HG03025 (cell line): Measurements from ENCODE around the gene MEIS2.

Experiments used
- ATAC-seq: cut with Tn5 transposase; IDR thresholded peaks from one replicate; pipeline ENCODE4 v1.9.1; 2021; ENCODE audit warnings: mild to moderate bottlenecking, moderate library complexity; ENCODE audit not compliant: unreplicated experiment, low FRiP score

The MEIS2 gene

DNA sequence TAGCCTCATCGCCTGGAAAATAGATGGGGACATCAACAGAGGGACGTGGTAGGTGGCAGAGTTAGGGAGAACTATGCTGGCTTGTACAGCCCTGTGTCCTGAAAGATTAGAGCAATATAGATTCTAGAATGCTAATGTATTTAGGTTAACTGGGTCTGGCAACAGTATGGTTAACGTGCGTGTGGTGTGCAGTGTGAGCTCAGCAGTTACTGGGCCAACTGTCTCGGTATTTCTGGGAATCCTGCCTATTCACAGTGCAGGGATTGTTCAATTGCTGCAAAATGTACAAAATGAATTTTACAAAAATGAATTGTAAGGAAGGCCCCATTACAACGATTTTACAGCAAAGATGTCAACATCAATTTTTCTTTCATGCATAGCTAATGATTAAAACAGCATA, 20.6 kb downstream of the MEIS2 start:
- ATAC-seq, result no peak

DNA sequence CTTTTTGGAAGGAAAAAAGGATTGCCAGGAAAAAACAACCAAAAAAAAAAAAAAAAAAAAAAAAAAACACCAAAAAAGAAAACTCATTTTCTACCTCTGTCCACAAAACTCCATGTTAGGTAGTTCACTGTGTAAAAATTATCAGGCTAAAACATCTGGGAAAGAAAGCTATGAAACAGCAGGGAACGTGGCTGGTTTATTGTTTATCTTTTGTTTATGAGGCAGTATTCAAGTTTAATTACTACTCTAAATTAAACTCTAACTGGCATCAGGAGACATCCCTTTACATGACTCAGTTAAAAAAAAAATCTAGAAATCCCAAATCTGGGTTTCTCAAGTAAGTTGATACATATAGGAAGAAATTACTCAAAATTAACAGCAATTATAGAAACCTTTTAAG, 21.8 kb downstream of the MEIS2 start:
- no peak for ATAC-seq

DNA sequence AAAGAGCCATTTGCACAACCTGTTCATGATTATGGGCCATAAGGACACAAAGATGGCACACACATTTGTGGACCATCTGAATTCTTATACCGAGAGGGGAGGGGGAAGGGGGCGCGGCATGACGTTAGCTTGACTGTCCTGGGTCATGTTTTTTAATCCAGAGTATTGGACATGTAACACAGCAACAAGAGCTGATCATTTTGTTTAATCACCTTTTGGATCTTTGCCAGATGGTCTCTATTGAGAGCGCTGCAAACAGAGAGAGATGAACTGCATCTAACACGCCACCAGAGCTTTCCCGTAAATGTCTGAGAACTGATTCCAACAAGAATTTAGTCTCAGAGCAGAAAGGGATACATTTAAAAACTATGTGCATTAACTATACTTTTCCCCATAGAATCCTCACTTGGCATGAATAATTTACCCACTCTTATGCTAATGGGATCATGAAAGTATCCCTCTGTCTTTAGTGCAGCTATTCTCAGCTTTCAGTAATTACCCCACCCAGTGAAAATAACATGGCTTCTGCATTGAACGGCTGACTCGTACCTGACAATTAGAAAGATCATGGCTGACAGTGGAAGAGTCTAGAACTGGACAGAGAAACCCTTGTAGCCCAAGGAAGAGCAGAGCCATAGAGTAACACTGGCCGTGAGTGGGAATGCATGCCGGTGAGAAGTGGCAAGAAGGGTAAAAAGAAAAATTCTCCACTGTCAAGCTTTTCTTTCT, 22.6 kb downstream of the MEIS2 start:
- ATAC-seq, result no peak

DNA sequence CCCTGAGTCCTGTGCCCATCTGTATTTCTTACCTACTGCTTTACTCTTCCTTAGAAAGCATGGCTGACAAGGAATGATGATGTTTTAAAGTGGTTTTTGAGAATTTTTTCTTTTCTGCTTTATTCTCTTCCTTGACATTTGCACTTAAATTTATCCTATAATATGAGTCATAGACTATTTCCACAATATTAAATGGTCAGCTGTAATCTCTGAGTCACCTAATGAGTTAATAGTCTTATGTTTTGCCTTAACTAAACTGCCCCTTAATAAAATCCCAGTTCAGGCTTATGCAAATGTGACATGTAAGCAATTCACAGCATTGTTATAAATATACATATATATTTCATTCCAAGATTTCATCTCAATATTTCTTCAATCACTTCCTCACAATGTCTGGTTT, 23.8 kb downstream of the MEIS2 start:
- no peak for ATAC-seq

DNA sequence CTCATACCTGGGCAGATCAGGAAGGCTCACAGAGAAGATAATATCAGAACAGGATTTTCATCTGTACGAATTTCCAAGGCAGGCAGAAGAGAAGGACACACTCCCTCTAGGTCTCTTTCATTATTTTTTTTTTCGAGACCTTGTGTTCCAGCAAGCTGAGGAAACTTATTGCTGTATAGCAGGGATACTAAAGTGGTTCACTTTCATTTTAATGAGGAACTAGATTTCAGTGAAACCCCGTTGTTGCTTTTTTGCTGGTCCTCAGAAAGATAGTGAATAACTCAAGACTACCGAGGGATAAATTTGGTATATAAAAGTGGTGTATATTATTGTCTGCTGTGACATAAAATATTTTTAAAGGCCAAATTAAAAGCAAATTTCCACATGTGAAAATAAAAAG, 24.6 kb downstream of the MEIS2 start:
- ATAC-seq, result no peak

DNA sequence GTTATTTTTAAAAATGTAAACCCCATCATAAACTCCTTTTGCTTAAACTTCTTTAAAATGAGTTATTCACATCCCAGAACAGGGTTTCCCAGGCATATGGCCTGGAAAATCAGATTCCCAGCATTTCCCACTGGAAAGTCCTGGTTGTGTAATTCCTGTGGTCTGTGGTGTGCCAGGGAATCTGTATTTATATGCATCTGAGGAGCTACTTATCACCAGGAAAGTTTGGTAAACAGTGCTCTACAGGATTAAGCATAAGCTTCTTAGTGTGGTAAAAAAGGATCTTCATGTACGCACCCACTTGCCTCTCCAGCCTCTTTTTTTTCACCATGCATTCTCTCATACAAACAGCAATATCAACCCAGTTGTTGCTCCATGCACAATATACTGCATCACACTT, 28.2 kb downstream of the MEIS2 start:
- ATAC-seq, result no peak

DNA sequence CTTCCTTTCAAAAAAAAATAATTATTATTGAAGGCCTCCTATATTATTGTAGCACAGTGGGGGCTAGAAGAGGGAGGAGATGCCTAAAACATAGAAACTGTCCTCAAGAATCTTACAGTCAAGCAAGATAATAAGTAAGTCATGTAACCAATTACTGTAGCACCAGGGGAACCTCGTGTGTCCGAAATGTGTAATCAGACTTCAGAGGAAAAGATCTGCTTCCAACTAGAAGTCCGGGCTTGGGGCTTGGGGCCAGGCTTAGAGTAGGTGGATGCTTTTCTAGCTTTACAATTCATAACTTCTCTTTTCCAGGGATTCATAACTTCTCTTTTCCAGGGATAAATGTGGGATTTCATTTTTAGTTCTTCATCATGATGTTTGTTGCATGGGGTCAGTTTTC, 29.2 kb downstream of the MEIS2 start:
- no peak for ATAC-seq

DNA sequence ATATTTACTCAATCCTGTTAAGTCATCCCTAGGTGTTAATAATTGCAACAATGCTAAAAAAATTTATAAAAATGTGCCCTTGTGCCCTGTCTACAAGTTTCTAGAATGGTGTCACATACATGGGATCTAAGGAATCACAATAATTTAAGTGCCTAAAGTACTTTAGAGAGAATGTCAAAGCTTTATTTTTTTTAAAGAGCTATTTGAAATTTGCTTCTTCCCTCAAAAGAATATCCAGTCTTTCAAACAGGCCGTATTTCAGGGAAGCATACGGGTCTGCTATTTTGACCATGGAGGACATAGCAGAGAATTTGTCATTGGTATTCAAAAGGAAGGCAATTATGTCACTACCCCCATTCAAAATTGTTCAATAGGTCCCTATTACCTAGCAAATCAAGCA, 29.7 kb downstream of the MEIS2 start:
- ATAC-seq, result no peak

DNA sequence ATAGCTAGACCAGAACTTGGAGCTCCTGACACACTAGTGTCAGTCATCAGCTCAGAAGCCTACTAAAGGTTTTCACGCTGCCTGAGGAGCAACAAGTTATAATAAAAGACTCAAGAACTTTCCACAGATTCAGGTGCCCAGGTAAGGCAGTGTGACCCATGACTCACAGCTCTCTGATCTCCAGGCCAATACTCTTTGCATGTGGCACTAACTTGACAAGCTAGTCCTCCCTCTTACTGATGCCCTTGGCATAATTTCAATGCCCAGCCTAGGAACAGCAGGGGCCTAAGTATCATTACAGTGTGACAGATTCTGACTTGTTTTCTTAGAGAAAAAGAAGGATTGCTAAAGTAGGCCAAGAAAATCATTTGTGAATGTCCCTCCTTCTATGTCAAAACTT, 38.4 kb downstream of the MEIS2 start:
- no peak for ATAC-seq

DNA sequence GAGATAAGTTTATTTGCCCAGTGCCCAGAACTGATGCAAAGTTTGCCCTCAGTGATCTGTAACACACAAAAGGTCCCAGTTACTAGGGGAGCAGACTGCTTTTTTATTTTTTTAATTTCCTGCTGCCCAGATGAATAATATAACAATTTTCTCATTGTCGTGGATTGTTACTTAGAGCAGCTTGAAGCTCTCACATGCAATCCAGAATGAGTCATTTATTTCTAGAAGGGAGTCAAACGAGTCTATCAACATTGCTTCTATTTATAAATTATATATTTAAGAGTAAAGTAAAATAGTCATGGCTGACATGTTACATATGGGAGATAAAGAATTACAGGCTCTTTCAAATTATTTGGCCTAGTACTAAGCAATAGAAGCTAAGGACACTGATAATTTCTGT, 41.3 kb downstream of the MEIS2 start:
- no peak for ATAC-seq

DNA sequence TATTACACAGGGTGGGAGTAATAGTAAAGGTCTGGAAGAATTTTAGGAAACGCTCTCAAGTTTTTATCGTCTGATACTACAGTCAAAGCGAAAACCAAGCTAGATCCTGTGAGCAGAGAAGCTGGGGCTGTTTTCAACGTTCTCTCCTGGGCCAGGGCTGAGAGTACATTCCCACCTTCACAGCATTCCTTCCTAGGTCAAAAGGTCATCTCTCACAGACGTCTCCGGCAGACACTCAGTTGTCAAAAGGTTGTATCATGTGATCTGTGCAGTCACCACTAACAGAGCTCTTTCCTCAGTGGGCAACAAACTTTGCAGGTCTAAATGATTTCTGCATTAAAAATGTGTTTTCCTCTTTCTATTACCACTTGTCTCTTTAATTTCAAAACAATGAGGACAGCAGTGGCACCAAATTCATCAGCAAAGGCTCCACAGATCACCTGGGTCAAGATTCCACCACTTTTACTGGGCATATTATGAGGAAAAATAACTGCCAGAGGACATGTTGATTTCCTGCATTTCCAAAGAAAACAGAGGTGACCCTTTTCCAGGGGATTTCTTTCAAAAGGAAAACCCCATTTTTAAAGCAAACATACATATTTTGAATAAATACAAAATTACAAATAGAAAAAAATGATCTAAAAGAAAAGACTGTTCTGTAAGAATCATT, 41.9 kb downstream of the MEIS2 start:
- ATAC-seq, result no peak

DNA sequence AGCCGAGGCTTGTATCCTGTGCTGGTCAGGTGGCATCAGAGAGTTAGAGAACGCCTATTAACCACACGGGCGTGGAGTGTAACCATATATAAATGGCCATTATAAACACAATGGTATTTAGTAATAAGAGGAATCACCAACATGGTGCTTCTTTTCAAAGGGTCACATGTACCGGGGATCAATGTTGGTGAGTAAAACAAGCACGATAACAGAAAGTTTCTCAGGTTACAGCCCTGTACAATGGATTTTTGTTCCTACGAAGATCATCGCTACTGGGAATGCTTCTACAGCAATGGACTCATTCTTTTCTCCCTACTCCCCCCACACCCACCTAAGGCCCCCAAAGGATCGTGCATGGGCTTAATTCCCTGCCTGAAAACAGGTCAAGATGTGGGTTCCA, 42.5 kb downstream of the MEIS2 start:
- ATAC-seq, result no peak

DNA sequence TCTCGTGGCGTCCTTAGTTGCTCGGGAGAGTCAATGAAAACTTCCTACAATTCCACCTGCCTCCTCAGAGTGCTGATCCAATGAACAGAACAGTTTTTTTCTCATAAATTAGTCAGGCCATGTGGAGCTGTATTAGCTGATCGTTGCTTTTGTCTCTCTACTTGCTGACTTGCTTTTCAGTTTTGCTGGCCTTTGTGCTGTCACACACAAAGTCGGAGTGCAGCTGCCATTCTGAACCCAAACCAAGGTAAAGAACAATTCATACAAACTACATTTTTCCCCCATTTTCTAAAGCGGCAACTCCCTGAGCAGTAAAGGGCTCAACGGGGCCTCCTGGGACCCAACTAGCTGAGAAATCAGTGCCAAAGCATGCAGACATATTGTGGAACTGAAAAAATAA, 43.1 kb downstream of the MEIS2 start:
- ATAC-seq, result no peak

DNA sequence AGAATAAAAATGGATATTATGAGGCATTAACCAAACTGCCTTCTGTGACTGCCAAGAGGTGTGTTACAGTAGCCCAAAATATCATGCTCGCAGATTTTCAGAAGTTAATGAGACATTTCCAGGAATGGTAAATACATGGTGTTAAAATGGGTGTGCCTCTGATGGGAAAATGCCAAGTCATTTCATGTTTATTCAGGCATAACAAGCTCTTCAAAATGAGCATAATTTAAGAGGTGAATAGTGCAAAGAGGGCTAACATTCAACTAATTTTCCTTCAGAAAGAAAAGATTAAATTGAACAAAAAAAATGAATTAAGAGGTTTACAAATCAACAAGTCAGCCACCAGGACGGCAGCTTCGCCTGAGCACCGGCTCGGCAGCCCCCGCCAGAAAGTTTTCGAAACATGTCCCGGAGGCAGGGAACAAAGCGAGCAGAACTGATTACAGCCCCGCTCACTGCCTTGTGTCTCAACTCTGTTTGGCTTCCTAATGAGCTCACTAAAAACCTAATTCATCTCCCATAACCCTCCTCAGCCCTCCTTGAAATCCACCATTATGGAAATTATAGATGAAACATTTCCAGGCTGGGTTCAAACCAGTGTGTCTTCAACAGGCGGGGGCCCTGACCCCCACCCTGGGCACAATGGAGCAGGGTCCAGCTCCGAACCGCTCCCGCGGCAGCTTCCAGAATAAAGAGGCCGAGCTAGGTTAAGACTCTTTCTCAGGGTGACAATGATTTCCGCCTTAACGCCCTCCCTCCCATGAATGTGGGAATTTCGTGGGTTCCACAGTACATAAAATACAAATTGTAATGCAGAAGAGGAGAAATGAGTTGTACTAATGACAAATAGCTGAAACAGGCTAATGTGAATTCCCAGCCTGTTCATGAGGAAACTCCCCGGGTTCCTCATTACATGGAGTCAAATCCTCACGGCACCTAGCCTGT, 43.9 kb downstream of the MEIS2 start:
- ATAC-seq, result no peak

DNA sequence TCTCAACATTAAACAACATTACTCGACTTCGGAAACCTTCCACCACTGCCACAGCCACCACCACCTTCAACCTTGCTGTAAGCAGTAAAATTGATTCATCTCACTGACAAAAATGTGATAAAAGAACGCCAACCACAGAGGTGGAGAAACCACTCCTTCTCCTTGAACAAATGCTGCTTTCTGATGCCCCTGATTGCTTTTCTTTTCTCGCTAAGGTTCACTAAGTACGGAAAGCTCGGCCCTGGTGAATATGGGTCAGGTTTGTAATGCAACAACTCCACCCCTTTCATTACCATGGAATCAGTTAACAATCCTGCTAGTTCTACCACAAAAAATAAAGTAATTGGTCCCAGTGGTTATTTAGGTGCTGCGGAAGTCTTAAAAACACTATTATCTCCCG, 44.9 kb downstream of the MEIS2 start:
- ATAC-seq, result no peak

DNA sequence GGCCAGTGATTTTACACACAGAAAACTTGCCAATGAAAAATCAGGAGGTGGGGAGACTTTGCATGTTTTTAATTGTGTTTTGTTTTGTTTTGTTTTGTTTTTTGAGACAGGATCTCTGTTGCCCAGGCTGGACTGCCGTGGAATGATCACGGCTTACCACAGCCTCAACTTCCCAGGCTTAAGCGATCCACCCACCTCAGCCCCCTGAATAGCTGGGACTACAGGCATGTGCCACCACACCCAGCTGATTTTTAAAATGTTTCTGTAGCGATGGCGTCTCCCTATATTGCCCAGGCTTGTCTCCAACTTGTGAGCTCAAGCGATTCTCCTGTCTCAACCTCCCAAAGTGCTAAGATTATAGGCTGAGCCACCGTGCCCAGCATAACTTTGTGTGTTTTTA, 46.0 kb downstream of the MEIS2 start:
- ATAC-seq, result no peak

DNA sequence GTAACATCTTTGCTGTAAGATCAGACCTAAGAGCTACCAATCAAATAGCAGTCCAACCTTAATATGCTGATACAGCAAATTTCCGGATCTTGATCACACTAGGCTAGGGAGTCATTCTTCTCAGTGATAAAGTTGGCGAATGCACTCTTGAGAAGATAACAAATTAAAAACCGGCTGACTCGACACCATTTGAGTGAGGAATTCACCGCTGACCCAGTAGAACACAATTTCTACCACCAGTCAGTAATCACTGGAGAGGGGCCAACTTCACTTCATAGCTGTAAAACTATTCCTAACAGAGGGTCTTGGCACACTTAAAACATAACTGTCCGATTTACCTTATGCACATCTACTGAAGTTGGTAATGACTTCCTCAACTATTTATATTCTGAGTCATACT, 47.2 kb downstream of the MEIS2 start:
- ATAC-seq, result no peak

DNA sequence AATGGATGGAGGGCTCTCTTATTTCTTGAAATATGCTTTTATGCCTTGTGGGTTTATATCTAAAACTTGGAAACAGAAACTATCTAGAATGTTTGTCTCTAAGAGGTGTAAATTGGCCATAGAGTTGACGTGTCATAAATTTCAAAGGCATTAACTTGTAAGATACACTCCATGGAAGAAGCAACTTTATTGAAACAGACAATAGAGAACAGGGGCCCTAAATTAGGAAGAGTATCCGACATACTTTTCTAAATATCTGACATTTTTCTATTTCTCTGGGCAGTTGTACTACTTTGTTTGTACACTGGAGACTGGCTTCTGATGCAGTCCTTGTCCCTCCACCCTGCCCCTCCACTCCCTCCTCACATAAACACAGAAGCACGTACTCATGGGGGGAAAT, 50.0 kb downstream of the MEIS2 start:
- ATAC-seq, result no peak

DNA sequence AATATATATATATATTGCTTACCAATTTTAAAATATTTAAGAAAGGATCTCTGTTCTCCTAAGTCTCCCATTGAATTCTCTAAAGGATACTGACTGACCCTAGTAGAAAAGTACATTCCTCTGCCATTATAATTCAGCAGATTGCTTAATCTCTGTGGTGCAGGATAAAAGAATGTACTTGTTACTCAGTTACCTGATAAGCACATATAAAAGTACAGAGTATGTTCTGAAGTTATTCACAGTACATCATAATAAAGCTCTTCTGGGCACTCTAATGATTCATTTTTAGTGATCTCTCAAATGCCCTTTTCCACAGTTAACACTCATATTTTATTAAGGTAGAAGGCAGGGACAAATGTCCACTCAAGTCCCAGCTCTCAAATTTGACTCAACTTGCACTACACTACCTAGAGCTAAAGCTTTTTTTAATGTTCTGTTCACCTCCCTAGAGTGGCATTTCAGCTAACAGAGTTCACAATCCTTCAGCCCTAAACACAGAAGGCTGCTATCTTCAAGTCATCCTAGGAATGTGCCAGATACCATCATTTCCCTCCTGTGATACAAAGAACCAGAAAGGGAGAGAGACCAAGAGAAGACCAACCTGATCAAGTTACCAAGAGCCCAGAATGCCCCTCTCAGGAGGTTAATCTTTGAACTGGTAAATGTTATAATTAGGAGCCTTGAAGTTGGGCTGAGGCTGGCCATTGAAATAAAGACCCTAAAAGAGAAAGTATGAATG, 53.3 kb downstream of the MEIS2 start:
- ATAC-seq, result no peak

DNA sequence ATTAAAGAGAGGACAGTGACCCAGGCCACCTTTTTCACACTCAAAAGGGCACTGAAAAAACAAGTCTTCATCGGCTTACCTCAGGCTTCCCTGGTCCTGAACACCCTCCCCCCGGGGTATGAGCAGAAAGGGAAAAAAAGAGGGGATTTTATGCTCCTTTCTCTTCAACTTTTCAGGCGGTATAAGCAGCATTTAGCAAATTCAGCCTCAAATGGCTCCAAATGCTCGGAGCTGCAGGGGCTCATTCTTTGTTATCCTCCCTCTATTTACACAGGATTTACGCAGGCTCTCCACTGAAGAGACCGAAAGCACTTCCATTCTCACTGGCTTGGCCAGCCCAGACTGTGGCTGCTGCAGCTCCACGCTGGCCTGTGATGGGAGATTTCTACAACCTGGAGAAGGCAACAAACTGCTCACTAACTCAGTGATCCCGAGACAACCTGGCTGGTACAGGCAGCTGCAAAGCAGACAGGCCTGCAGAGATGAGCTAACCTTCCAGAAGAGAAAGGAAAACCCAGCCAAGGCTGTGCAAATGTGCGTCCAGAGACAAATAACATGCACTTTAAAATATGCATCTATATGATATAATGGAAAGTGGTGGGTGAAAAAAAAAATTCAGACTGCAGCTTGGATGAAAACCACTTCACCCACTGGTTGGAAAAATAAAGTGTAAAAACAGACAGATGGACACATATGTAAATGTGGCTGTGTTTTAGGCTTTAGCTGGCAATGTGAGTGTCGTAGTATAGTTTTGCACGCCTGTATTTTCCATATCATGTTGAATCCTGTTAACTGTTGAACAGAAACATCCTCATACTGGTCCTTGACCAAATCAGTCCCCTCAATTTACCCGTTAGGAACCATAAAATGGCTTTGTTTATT, 54.2 kb downstream of the MEIS2 start:
- ATAC-seq, result no peak
